Upper lobe of left lung (tissue), 6 donors: ENCODE data around the gene SCNN1G. TPM values are rescaled to one million over a fixed set of nuclear protein-coding genes. Genes with fewer than 3 reads are reported as not detected.
A peak's percentile ranks its signal among the peaks of the same experiment; 100 is the strongest.

Experiments
- ATAC-seq, 2 donors: fragments of 200-7000 bp; cut with Tn5 transposase; one replicate each; pipeline ENCODE4 v1.9.1; 2022; ENCODE audit warnings: mild to moderate bottlenecking in 2 of 2, moderate library complexity in 2 of 2; ENCODE audit not compliant: low FRiP score in 2 of 2
- DNase-seq, 2 donors: peaks; one replicate each; pipeline ENCODE4 v3.0.0-alpha.2; 2019 to 2020
- H3K27ac ChIP-seq, 4 donors: fragments of 200-600 bp; sonication (generic); one replicate each; pipeline ENCODE4 v1.5.1; 2016 to 2019
- H3K27me3 ChIP-seq, 4 donors: fragments of 200-600 bp; sonication (generic); one replicate each; pipeline ENCODE4 v1.5.1; 2017 to 2019
- H3K36me3 ChIP-seq, 4 donors: fragments of 200-600 bp; sonication (generic); one replicate each; pipeline ENCODE4 v1.5.1; 2016 to 2019
- H3K4me1 ChIP-seq, 4 donors: fragments of 200-600 bp; sonication (generic); one replicate each; pipeline ENCODE4 v1.5.1; 2018 to 2019
- H3K4me3 ChIP-seq, 4 donors: fragments of 200-600 bp; sonication (generic); one replicate each; pipeline ENCODE4 v1.5.1; 2017 to 2019; ENCODE audit warnings: mild to moderate bottlenecking in 2 of 4, moderate library complexity in 1 of 4
- H3K9me3 ChIP-seq, 4 donors: fragments of 200-600 bp; sonication (generic); one replicate each; pipeline ENCODE4 v1.5.1; 2018 to 2019
- EP300 ChIP-seq, 4 donors: sonication (generic); formaldehyde crosslinking; IDR thresholded peaks; one replicate each; pipeline ENCODE4 v1.5.1; 2017; ENCODE audit warnings: antibody characterized with exemption in 4 of 4, control low read depth in 2 of 4
- POLR2A ChIP-seq, 4 donors: fragments of 450-650 bp; IDR thresholded peaks; one replicate each; pipeline ENCODE4 v1.5.1; 2016 to 2017; ENCODE audit warnings: antibody characterized with exemption in 4 of 4, mild to moderate bottlenecking in 2 of 4
- POLR2AphosphoS5 ChIP-seq, 2 donors: sonication (generic); formaldehyde crosslinking; IDR thresholded peaks; one replicate each; pipeline ENCODE4 v1.5.1; 2017; ENCODE audit warnings: antibody characterized with exemption in 2 of 2
- WGBS, 2 donors: methylation state at CpG; one replicate each; pipeline ENCODE4 v1.1.5; 2017 to 2018; 5-methylcytosine and 5-hydroxymethylcytosine counted together
- total RNA-seq, 6 donors: library from RNA; depleted of rRNA in 4 of 6; stranded (reverse); fragments of >200 nt in 4 of 6; gene quantifications; one replicate each; pipeline versions ENCODE4 v1.1.0 to v1.2.1, GENCODE V29; 2016 to 2021
- TF ChIP-seq, protein P1 (sequence below), 6 experiments: fragments of 450-650 bp in 4 of 6; fragments of 200-600 bp in 2 of 6; sonication (generic) in 2 of 6; IDR thresholded peaks; one replicate each; pipeline ENCODE4 v1.5.1; 2016 to 2019; ENCODE audit warnings: antibody characterized with exemption in 6 of 6
- donor health status: DM: no; HTN: no; CAD: no; lungs with moderate emphysema.
- donor health status: DM: no; HTN: yes; CAD: no; lungs with severe emphysema.

SCNN1G gene
- total RNA-seq, 6 donors from 2014 or later, result 10.8 to 16.8 (median 13.8) TPM

DNA sequence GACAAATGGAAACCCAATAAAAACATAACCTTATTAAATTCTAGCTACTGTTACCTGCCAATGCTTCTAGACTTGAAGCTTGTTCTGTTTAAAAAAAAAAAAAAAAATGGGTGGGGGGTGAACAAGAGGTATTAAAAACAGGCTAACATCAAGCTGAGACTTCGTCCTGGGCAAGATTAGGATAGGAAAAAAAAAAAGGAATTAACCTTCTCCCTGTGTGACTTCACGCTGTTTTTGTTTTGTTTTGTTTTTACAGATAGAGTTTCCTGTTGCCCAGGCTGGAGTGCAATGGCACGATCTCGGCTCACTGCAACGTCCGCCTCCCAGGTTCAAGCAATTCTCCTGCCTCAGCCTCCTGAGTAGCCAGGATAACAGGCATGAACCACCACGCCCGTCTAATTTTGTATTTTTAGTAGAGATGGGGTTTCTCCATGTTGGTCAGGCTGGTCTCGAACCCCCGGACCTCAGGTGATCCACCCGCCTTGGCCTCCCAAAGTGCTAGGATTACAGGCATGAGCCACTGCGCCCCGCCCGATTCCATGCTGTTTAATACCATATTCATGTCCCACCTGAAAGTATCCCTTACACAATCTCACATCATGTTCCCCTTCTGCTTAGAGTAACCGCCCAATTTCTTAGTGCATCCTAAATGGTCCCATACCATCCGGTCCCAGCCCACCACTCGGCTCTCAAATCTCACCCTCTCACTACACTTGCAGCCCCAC is 35.5 kb upstream of the SCNN1G start:
- Histone ChIP-seq H3K9me3 (no peaks in the 10 kb centered on the region), H3K36me3 (no peaks in the 10 kb centered on the region), H3K27ac (peak overlapping the region in 3 of 4 donors; percentile 3 to 91 (median 21)), H3K4me3 (peak overlapping the region in 1 of 4 donors; percentile 67), H3K4me1 (peaks cover 12 to 38% (median 28%) of the 10 kb centered on the region in 4 donors), H3K27me3 (no peaks in the 10 kb centered on the region)
- ATAC-seq, result no peak
- 71 to 72% methylated on average over 17 of the region's 17 CpGs for WGBS, 2 donors
- TF ChIP-seq POLR2A (IDR thresholded peaks at IDR 0.05), result no peak
- TF ChIP-seq, protein P1, sequence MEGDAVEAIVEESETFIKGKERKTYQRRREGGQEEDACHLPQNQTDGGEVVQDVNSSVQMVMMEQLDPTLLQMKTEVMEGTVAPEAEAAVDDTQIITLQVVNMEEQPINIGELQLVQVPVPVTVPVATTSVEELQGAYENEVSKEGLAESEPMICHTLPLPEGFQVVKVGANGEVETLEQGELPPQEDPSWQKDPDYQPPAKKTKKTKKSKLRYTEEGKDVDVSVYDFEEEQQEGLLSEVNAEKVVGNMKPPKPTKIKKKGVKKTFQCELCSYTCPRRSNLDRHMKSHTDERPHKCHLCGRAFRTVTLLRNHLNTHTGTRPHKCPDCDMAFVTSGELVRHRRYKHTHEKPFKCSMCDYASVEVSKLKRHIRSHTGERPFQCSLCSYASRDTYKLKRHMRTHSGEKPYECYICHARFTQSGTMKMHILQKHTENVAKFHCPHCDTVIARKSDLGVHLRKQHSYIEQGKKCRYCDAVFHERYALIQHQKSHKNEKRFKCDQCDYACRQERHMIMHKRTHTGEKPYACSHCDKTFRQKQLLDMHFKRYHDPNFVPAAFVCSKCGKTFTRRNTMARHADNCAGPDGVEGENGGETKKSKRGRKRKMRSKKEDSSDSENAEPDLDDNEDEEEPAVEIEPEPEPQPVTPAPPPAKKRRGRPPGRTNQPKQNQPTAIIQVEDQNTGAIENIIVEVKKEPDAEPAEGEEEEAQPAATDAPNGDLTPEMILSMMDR (IDR thresholded peaks at IDR 0.05), result no peak
- no peak for TF ChIP-seq EP300 (IDR thresholded peaks at IDR 0.05)
- no peak for TF ChIP-seq POLR2AphosphoS5 (IDR thresholded peaks at IDR 0.05)
- DNase-seq, result no peak

- 81 to 83% methylated on average over 4 of the region's 4 CpGs for WGBS, 2 donors
- Histone ChIP-seq H3K4me1 (peaks cover 12 to 38% (median 28%) of the 10 kb centered on the region in 4 donors), H3K4me3 (peak overlapping the region in 2 of 4 donors; percentile 67 to 84), H3K36me3 (no peaks in the 10 kb centered on the region), H3K27ac (peak overlapping the region in 2 of 4 donors; percentile 76 to 91), H3K9me3 (no peaks in the 10 kb centered on the region), H3K27me3 (no peaks in the 10 kb centered on the region)
- ATAC-seq (no peak), DNase-seq (no peak)
- TF ChIP-seq POLR2A (IDR thresholded peaks at IDR 0.05) (no peak), EP300 (IDR thresholded peaks at IDR 0.05) (no peak), POLR2AphosphoS5 (IDR thresholded peaks at IDR 0.05) (no peak)
- TF ChIP-seq, protein P1 (IDR thresholded peaks at IDR 0.05), result no peak
These were observed 34.9 kb upstream of the SCNN1G start for GRCh38 chr16:23147666-23148065.

DNA sequence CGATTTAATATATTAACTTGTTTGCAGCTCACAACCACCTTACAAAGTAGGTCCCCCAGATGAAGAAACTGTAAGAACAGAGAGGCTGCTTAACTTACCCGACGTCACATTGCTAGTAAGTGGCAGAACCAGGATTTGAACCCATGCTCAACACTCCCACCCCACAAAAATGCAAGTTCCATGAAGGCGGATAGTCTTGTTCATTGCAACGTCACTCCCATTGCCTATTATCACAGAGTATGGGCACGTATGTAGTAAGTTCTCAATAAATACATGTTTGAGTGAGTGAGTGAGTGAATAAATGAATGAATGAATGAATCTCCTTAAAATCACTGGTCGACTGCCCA is 34.4 kb upstream of the SCNN1G start:
- H3K27ac ChIP-seq, result peak overlapping the region; percentile 66 to 91 (median 76)
- H3K36me3 ChIP-seq, result no peaks in the 10 kb centered on the region
- ATAC-seq (no peak), DNase-seq (no peak)
- H3K4me3 ChIP-seq, result peak overlapping the region; percentile 67 to 98 (median 82)
- peaks cover 12 to 38% (median 28%) of the 10 kb centered on the region in 4 donors for H3K4me1 ChIP-seq
- H3K27me3 ChIP-seq, result no peaks in the 10 kb centered on the region
- H3K9me3 ChIP-seq, result no peaks in the 10 kb centered on the region
- TF ChIP-seq POLR2A (IDR thresholded peaks at IDR 0.05), result no peak
- 39 to 44% methylated on average over 7 of the region's 7 CpGs for WGBS, 2 donors

- H3K9me3 ChIP-seq, result no peaks in the 10 kb centered on the region
- H3K27me3 ChIP-seq, result no peaks in the 10 kb centered on the region
- H3K4me3 ChIP-seq, result peak overlapping the region; percentile 67 to 98 (median 82)
- TF ChIP-seq POLR2A (IDR thresholded peaks at IDR 0.05) (no peak), POLR2AphosphoS5 (IDR thresholded peaks at IDR 0.05) (peak in 1 of 2 donors; percentile 51), EP300 (IDR thresholded peaks at IDR 0.05) (no peak)
- TF ChIP-seq, protein P1 (IDR thresholded peaks at IDR 0.05), result peak in 1 of 6 experiments; percentile 21
- H3K27ac ChIP-seq, result peak overlapping the region; percentile 66 to 91 (median 76)
- peak; percentile 78 to 96 for DNase-seq
- no peaks in the 10 kb centered on the region for H3K36me3 ChIP-seq
- ATAC-seq, result peak; percentile 54 to 62
- WGBS, 2 donors, result 2% methylated on average over 19 to 20 of the region's 103 CpGs
- peaks cover 12 to 38% (median 27%) of the 10 kb centered on the region in 4 donors for H3K4me1 ChIP-seq
These were observed 33.9 kb upstream of the SCNN1G start for GRCh38 chr16:23148513-23149266.

GRCh38 chr16:23149267-23149992 is 33.1 kb upstream of the SCNN1G start, which contains the start of gene USP31:
Gene USP31 (minus strand): TSS chr16:23149452. CDS start chr16:23149270, 182 bp downstream.
- Histone ChIP-seq H3K4me3 (peak within 1 kb of the TSS; percentile 67 to 98 (median 82)), H3K4me1 (peaks cover 12 to 38% (median 26%) of the 10 kb centered on the region in 4 donors), H3K27ac (peak within 1 kb of the TSS; percentile 66 to 91 (median 76)), H3K36me3 (no peaks in the 10 kb centered on the region), H3K9me3 (no peaks in the 10 kb centered on the region), H3K27me3 (no peaks in the 10 kb centered on the region)
- DNase-seq (peak; percentile 97 to 99), ATAC-seq (peak; percentile 99)
- TF ChIP-seq POLR2A (IDR thresholded peaks at IDR 0.05) (peak in 1 of 4 donors; percentile 33), EP300 (IDR thresholded peaks at IDR 0.05) (no peak), POLR2AphosphoS5 (IDR thresholded peaks at IDR 0.05) (peak; percentile 44 to 64)
- TF ChIP-seq, protein P1 (IDR thresholded peaks at IDR 0.05), result no peak
- WGBS, 2 donors, result 2 to 4% methylated on average over 12 to 31 of the region's 75 CpGs
